ENCODE data around the gene PLA2R1. TPM values are rescaled to one million over a fixed set of nuclear protein-coding genes. Genes with fewer than 3 reads are reported as not detected.
"Not testable (repeated sequence)": the region's sequence is repeated elsewhere in the genome, so short reads cannot be mapped to it uniquely, and the experiment has no call there.

The PLA2R1 gene
- total RNA-seq, 4 donors from 2014 or later, result 11.6 to 49.2 (median 30.5) TPM

GRCh38 chr2:159982842-159983785 lies 79.3 kb downstream of the PLA2R1 start:
- Histone ChIP-seq H3K36me3 (peaks cover 0 to 19% (median 0%) of the 10 kb centered on the region in 3 donors), H3K27ac (no peak overlapping the region), H3K9me3 (no peaks in the 10 kb centered on the region), H3K4me3 (no peak overlapping the region), H3K27me3 (no peaks in the 10 kb centered on the region), H3K4me1 (no peaks in the 10 kb centered on the region)
- TF ChIP-seq POLR2A (IDR thresholded peaks at IDR 0.05), result no peak
- no peak for TF ChIP-seq CTCF (IDR thresholded peaks at IDR 0.05)
- no peak for DNase-seq

GRCh38 chr2:159982270-159982669 lies 80.1 kb downstream of the PLA2R1 start:
- Histone ChIP-seq H3K36me3 (peaks cover 0 to 19% (median 0%) of the 10 kb centered on the region in 3 donors), H3K4me3 (no peak overlapping the region), H3K4me1 (no peaks in the 10 kb centered on the region), H3K27me3 (no peaks in the 10 kb centered on the region), H3K9me3 (no peaks in the 10 kb centered on the region), H3K27ac (no peak overlapping the region)
- no peak for TF ChIP-seq POLR2A (IDR thresholded peaks at IDR 0.05)
- no peak for DNase-seq

GRCh38 chr2:159976527-159977160 lies 85.8 kb downstream of the PLA2R1 start:
- Histone ChIP-seq H3K9me3 (no peaks in the 10 kb centered on the region), H3K4me3 (no peak overlapping the region), H3K27me3 (no peaks in the 10 kb centered on the region), H3K4me1 (no peaks in the 10 kb centered on the region), H3K27ac (no peak overlapping the region), H3K36me3 (peaks cover 0 to 29% (median 0%) of the 10 kb centered on the region in 3 donors)
- DNase-seq, result no peak
- no peak for TF ChIP-seq POLR2A (IDR thresholded peaks at IDR 0.05)
- TF ChIP-seq CTCF (IDR thresholded peaks at IDR 0.05), result no peak

- H3K4me1 ChIP-seq, result no peaks in the 10 kb centered on the region
- H3K27ac ChIP-seq, result no peak overlapping the region
- no peak for DNase-seq
- H3K27me3 ChIP-seq, result no peaks in the 10 kb centered on the region
- TF ChIP-seq CTCF (IDR thresholded peaks at IDR 0.05) (no peak), POLR2A (IDR thresholded peaks at IDR 0.05) (no peak)
- peaks cover 0 to 27% (median 0%) of the 10 kb centered on the region in 3 donors for H3K36me3 ChIP-seq
- no peak overlapping the region for H3K4me3 ChIP-seq
- H3K9me3 ChIP-seq, result no peaks in the 10 kb centered on the region
Measured at GRCh38 chr2:159973325-159973724, 89.1 kb downstream of the PLA2R1 start.

- H3K9me3 ChIP-seq, result no peaks in the 10 kb centered on the region
- TF ChIP-seq POLR2A (IDR thresholded peaks at IDR 0.05) (no peak), CTCF (IDR thresholded peaks at IDR 0.05) (no peak)
- H3K4me1 ChIP-seq, result no peaks in the 10 kb centered on the region
- peaks cover 0 to 27% (median 0%) of the 10 kb centered on the region in 3 donors for H3K36me3 ChIP-seq
- no peak overlapping the region for H3K27ac ChIP-seq
- H3K27me3 ChIP-seq, result no peaks in the 10 kb centered on the region
- DNase-seq, result no peak
- no peak overlapping the region for H3K4me3 ChIP-seq
Measured at GRCh38 chr2:159971365-159972152, 90.9 kb downstream of the PLA2R1 start.

- not testable (repeated sequence) for H3K4me1 ChIP-seq, DNase-seq, H3K9me3 ChIP-seq, H3K27me3 ChIP-seq, H3K27ac ChIP-seq, H3K4me3 ChIP-seq
- H3K36me3 ChIP-seq, result peaks cover 0 to 21% (median 0%) of the 10 kb centered on the region in 3 donors
Measured at GRCh38 chr2:159970548-159970947, 91.9 kb downstream of the PLA2R1 start.
